Stimulated activated CD8-positive, alpha-beta memory T cell treated with anti-CD3 and anti-CD28 coated beads, Interleukin-4, amount 100 ng/mL, for 24 hours (primary cell): ENCODE data around the gene PRKAG1.
A peak's percentile ranks its signal among the peaks of the same experiment; 100 is the strongest.

Source experiments
- DNase-seq: peaks from one replicate; pipeline ENCODE4 v3.0.0-alpha.2; 2020; ENCODE audit warnings: low read depth

PRKAG1 gene

GRCh38 chr12:49031573-49032161 is 13.1 kb upstream of the PRKAG1 start:
- no peak for DNase-seq

- no peak for DNase-seq
These were observed 12.4 kb upstream of the PRKAG1 start for GRCh38 chr12:49030714-49031572.

DNA sequence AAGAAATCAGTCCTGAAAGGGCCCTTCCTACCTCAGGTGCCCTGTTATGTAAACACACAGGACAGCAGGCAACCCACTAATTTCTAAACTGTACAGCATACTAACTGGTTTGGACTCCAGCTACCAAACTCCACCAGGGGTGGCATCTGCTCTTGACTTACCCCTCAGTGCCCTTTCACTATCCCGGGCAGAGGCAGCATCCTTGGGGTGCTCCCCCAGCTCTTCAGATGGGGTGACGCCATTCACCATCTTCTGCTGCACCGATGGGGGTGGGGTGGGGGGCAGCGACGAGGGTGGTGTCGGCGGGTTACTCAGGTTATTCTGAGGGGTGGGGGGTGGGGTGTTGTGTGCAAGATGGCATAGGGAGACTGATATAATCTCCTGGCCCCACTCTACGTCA is 11.5 kb upstream of the PRKAG1 start:
- DNase-seq = no peak

GRCh38 chr12:49028666-49029275 is 10.2 kb upstream of the PRKAG1 start:
- no peak for DNase-seq

- no peak for DNase-seq
These were observed 9.4 kb upstream of the PRKAG1 start for GRCh38 chr12:49027846-49028555.

DNA sequence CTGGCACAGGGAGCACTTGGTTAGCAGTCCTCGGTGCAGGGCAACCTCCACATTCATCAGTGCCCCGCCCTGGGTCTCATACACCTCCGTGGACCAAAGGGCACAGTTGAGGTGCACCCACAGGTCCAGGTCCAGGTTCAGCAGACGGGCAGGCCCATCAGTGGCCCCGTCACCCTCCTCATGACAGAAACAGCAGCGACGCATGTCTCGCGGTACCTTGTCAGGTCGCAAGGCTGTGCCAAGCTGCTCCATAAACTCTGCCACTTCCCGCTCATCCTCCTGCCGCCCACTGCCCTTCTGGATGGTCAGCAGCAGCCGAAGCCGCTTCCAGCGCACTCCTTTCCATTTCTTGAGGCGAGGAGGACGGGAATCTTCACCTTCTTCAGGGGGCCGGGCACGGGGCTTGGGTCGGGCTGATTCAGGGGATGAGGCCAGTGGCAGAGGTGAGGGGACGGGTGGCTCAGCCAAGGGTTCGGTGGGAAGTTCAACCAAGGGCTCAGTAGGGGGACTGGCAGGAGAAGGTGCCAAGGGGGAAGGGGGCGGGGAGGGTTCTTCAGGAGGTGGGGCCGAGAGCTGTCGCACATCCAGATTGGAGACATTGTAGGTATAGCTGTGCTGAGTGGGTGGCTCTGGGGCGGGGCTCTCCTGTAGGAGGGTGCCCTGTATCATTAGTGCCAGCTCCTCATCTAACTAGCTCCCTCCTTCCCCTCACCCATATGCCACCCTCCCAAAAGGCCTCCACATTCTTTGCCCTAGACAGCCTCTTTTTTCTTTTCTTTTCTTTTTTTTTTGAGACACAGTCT is 8.3 kb upstream of the PRKAG1 start:
- no peak for DNase-seq

- DNase-seq = no peak
These were observed 7.5 kb upstream of the PRKAG1 start for GRCh38 chr12:49026101-49026500.

DNA sequence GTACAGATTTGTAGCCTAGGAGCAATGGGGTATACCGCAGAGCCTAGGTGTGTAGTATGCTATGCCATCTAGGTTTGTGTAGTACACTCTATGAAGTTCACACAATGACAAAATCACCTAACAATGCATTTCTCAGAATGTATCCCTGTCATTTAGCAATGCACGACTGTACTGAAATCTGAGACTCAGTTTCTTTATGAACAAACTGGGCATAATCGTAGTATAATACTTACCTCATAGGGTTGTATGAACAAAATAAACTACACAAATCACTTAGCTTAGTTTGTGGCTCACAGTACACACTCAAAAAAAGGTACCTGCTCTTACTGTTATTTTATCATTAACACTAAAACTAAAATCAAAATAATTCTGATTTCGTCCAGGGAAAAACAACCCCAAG is 6.9 kb upstream of the PRKAG1 start:
- DNase-seq = no peak

GRCh38 chr12:49024543-49024942 is 6.0 kb upstream of the PRKAG1 start:
- no peak for DNase-seq

GRCh38 chr12:49023812-49024211 is 5.2 kb upstream of the PRKAG1 start:
- DNase-seq = no peak

- DNase-seq = no peak
These were observed 4.1 kb upstream of the PRKAG1 start for GRCh38 chr12:49022558-49023178.

DNA sequence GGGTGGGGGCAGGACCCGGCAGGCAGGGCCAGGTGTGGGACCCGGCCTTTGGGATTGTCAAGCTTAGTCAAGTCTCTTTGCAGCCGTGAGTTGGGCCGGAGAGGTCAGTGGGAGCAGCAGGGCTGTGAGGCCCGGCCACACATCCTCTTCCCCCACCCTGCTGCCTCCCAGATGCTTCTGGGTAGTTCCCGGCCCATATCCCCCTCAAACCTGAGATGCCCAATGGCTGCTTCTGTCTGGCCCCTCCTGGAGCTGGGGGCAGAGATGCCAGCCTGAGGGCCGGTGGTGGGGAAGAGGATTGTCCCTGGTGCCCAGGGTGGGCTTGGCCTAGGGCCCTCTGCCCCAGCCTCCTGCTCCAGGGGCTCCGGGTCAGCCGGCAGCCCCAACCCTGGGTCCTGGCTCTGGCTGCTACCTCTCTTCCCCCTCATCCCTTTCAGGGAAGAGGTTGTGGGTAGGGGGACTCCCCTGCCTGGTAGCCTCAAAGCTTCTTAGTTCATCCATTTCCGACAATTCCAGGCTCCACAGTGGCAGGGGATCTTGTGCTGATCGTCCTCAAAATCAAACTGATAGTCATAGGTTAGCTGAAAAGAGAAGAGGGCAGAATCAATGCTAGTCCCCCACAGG is 2.8 kb upstream of the PRKAG1 start:
- no peak for DNase-seq

DNA sequence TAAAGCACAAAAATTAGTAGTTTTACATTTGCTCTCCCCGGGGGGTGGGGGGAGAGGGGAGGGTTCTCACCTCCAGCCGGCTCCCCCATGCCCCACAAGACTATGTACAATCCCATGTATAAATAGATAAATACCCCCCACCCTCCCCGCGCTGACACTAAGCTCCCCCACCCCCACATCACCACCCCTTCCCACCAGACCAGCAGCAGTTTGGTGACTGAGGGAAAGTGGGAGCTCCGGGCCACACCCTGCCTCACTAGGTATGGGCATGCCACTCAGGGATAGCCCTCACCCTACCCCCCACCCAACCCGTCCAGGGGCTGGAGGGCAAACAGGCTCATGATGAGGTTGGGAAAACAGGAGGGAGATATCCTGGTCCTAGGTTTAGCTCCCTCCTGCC is 1.9 kb upstream of the PRKAG1 start:
- DNase-seq = no peak

DNA sequence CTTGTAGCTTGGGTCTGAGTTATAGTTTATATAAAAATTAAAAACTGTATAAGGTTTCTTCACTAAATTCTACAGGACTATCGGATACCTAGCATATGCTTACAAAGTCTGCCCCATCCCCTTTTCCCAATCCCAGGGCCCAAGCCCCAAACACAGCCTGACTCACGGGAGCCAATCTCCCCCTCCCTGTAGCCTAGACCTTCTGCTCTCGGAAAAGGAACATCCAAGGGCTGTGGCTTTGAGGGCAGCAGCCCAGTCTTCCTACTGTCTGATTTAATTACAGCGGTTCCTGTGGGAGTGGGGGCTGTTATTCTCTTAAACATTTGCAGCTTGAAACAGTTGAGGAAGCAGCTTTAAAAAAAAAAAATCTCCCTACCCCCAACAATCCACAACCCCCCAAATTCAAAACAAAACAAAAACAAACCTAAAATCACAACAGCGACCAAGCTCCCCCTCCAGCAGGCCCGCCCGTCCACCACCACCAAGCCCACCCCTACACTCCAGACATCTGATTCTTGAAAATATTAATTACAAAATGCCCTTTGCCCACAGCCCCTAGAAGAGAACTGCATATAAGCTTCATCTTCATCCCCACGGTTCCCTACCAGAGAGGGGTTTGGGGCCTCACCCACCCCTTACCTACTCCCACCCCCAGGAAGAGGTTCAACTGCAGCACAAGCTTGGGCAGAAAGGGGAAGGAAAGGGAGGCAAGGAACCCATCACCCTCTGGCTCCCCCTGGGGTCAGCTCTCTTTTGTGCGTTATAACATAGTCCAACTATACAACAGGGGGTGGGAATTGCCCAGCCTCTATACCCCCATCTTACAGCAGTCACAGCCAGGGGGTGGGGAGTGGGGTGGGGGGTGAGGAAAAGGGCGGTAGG is 1.1 kb upstream of the PRKAG1 start:
- DNase-seq = no peak

DNA sequence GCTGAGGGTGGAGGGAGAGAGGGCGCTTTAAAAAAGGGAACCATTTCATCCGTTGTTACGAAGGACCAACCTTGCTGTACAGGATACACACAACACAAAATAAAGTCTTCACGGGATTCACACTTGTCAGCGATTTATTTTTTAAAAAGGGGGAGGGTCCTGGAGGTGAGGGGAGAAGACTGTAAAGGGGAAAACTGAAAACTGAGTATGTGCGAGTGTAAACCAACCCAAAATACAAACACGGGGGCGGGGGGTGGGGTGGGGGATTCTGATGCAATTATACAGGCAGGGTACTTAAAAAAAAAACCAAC is 499 bp upstream of the PRKAG1 start:
- no peak for DNase-seq

DNA sequence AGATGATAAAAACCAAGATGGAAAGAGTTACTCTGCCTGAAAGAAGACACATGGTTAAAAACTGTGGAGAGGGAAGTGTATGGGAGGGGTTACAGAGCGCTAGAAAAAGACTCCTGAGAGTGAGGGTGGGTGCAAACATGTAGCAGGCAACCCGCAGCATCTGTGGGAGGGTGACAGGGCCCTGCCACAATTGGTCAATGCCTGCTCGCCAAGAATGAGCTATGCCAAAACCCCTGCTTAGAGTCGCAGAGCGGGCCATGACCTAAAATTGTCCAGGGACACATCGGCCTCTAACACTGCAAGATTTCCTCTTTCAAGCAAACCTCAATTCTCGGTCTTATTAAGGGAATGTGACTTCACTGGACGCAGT is 700 bp downstream of the PRKAG1 start:
- DNase-seq = peak; percentile 33

- no peak for DNase-seq
These were observed 3.4 kb downstream of the PRKAG1 start for GRCh38 chr12:49015196-49015595.

GRCh38 chr12:49014547-49014946 is 4.0 kb downstream of the PRKAG1 start:
- no peak for DNase-seq

GRCh38 chr12:49013428-49013827 is 5.1 kb downstream of the PRKAG1 start:
- DNase-seq = no peak

DNA sequence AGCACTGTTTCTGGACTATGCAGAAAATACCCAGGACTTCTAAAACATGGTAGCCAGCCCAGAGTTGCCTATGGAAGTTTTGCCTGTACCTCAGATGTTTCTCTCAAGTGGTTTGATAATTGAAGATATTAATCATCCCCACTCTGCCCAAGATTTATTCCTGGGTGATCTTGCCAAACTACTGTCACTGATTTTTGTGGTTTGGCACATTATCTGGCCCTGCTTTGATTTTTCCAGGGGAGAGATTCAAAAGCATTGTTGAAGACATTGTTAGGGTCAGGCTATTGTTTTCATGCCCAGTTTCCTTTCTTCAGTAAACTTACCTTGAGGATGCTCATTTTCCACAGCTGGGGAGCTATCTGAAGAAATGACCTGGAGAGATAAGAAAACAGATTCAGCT is 5.8 kb downstream of the PRKAG1 start:
- no peak for DNase-seq
